Spleen (tissue), 11 donors: ENCODE data around the gene NDOR1. TPM values are rescaled to one million over a fixed set of nuclear protein-coding genes. Genes with fewer than 3 reads are reported as not detected.

Source experiments
- DNase-seq: peaks from one replicate; pipeline ENCODE4 v3.0.0-alpha.2; 2020
- H3K27ac ChIP-seq, 8 donors: fragments of 200-600 bp; sonication (generic) in 7 of 8; 1 replicate in 4 of 8; 2 replicates in 4 of 8; pipeline versions ENCODE4 v1.5.0 to v1.8.0; 2016 to 2021; ENCODE audit warnings: inconsistent platforms in 4 of 8, mild to moderate bottlenecking in 4 of 8, moderate library complexity in 1 of 8
- H3K27me3 ChIP-seq, 7 donors: fragments of 200-600 bp; sonication (generic) in 6 of 7; replicated peaks in 1 of 7; 1 replicate in 4 of 7; 2 replicates in 3 of 7; pipeline versions ENCODE4 v1.5.0 to v1.8.0; 2016 to 2021; ENCODE audit warnings: inconsistent platforms in 3 of 7, mild to moderate bottlenecking in 1 of 7
- H3K36me3 ChIP-seq, 6 donors: fragments of 200-600 bp; sonication (generic) in 5 of 6; 1 replicate in 4 of 6; 2 replicates in 2 of 6; pipeline versions ENCODE4 v1.5.0 to v1.8.0; 2016 to 2021; ENCODE audit warnings: inconsistent platforms in 2 of 6
- H3K4me1 ChIP-seq, 6 donors: fragments of 200-600 bp; sonication (generic) in 5 of 6; 1 replicate in 3 of 6; 2 replicates in 3 of 6; pipeline versions ENCODE4 v1.5.0 to v1.8.0; 2016 to 2021; ENCODE audit warnings: inconsistent platforms in 3 of 6
- H3K4me3 ChIP-seq, 8 donors: fragments of 200-600 bp; sonication (generic) in 7 of 8; 1 replicate in 4 of 8; 2 replicates in 4 of 8; pipeline versions ENCODE4 v1.5.0 to v1.8.0; 2016 to 2021; ENCODE audit warnings: inconsistent platforms in 4 of 8, mild to moderate bottlenecking in 4 of 8, moderate library complexity in 2 of 8
- H3K9me3 ChIP-seq, 8 donors: fragments of 200-600 bp; sonication (generic) in 7 of 8; 1 replicate in 4 of 8; 2 replicates in 4 of 8; pipeline versions ENCODE4 v1.5.0 to v1.8.0; 2016 to 2021; ENCODE audit warnings: inconsistent platforms in 4 of 8
- POLR2A ChIP-seq, 3 donors: fragments of 450-650 bp; IDR thresholded peaks; one replicate each; pipeline ENCODE4 v1.5.1; 2017; ENCODE audit warnings: antibody characterized with exemption in 3 of 3, mild to moderate bottlenecking in 1 of 3
- POLR2AphosphoS5 ChIP-seq, 3 donors: sonication (generic); formaldehyde crosslinking; IDR thresholded peaks; one replicate each; pipeline ENCODE4 v1.5.1; 2017; ENCODE audit warnings: antibody characterized with exemption in 3 of 3
- WGBS, 5 donors: extraction: QIAGEN DNeasy Blood & Tissue Kit in 3 of 5; methylation state at CpG; one replicate each; pipeline versions ENCODE4 v1.1.5 to v1.1.7; 2013 to 2018; 5-methylcytosine and 5-hydroxymethylcytosine counted together
- intact Hi-C: fragments of 100-400 bp; cut with DNase I; formaldehyde crosslinking; loops from one replicate; pipeline ENCODE4 v1.15.0; 2023; ENCODE audit warnings: low total_unique reads
- polyA plus RNA-seq, 3 donors: library from polyadenylated mRNA; stranded (reverse); fragments of 200-250 nt; gene quantifications; one replicate each; pipeline ENCODE4 v1.2.1, GENCODE V29; 2013
- total RNA-seq, 7 donors: library from RNA; depleted of rRNA in 3 of 7; stranded (reverse); fragments of >200 nt in 3 of 7; fragmentation: NEBNext Ultra II Directional in 4 of 7; extraction: Animal tissue kit (Norgen Biotek cat#: 25700) in 4 of 7; gene quantifications; one replicate each; pipeline versions ENCODE4 v1.1.0 to v1.2.1, GENCODE V29; 2016 to 2021
- TF ChIP-seq, protein P1 (sequence below), 11 experiments: fragments of 200-600 bp in 7 of 11; fragments of 450-650 bp in 4 of 11; sonication (generic) in 4 of 11; IDR thresholded peaks in 8 of 11; conservative IDR thresholded peaks in 3 of 11; 1 replicate in 7 of 11; 2 replicates in 4 of 11; pipeline versions ENCODE4 v1.4.0 to v1.8.0; 2016 to 2021; ENCODE audit warnings: antibody characterized with exemption in 11 of 11, inconsistent platforms in 4 of 11, mild to moderate bottlenecking in 1 of 11
- donor health status: healthy with polysubstance abuse.
- donor health status: DM: no; HTN: no; CAD: no; lungs with moderate emphysema.
- donor health status: DM: no; HTN: no; CAD: no.
- donor health status: Bipolar disorder and iron deficiency.
- donor health status: healthy.
- donor health status: DM: no; HTN: no; CAD: no.
- donor health status: DM: yes; HTN: yes; CAD: no.

Gene NDOR1
- total and polyA plus RNA-seq, 10 donors, result 6.3 to 28.7 (median 19.5) TPM

DNA sequence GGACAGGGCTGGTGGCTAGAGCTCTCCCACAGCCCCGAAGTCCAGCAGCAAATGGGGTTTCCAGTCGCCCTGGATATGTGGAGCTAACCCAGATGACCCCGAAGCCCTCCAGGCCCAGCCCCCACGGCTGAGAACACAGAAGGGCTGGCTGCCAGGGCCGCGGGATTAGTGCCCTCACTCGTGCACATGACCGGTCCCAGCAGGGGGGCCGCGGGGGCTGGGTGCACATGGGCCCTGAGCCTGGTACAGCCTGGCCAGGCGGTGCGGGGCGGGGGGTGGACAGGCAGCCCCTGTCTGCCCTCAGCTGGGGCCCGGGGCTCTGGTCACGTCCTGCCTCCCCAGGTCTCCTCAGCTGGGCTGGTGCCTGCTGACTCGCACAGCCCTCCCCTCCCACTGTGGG lies 11.1 kb upstream of the NDOR1 start:
- TF ChIP-seq, protein P1, sequence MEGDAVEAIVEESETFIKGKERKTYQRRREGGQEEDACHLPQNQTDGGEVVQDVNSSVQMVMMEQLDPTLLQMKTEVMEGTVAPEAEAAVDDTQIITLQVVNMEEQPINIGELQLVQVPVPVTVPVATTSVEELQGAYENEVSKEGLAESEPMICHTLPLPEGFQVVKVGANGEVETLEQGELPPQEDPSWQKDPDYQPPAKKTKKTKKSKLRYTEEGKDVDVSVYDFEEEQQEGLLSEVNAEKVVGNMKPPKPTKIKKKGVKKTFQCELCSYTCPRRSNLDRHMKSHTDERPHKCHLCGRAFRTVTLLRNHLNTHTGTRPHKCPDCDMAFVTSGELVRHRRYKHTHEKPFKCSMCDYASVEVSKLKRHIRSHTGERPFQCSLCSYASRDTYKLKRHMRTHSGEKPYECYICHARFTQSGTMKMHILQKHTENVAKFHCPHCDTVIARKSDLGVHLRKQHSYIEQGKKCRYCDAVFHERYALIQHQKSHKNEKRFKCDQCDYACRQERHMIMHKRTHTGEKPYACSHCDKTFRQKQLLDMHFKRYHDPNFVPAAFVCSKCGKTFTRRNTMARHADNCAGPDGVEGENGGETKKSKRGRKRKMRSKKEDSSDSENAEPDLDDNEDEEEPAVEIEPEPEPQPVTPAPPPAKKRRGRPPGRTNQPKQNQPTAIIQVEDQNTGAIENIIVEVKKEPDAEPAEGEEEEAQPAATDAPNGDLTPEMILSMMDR (IDR thresholded peaks at IDR 0.05 in 8 of 11, conservative IDR thresholded peaks at IDR 0.05 in 3 of 11), result no peak
- TF ChIP-seq POLR2A (IDR thresholded peaks at IDR 0.05), result no peak
- TF ChIP-seq POLR2AphosphoS5 (IDR thresholded peaks at IDR 0.05), result no peak
- Histone ChIP-seq H3K4me3 (no peak overlapping the region), H3K9me3 (no peaks in the 10 kb centered on the region), H3K4me1 (peaks cover 15 to 66% (median 39%) of the 10 kb centered on the region in 6 donors), H3K27ac (no peak overlapping the region), H3K27me3 (peaks cover 0 to 4% (median 0%) of the 10 kb centered on the region in 7 donors), H3K36me3 (peaks cover 0 to 30% (median 14%) of the 10 kb centered on the region in 6 donors)
- no peak for DNase-seq
- WGBS, 5 donors, result 75 to 91% (median 86%) methylated on average over 14 to 16 of the region's 16 CpGs; no CpG with 5 or more reads in 1 of the 5 donors
- intact Hi-C loops, result no loop called here

DNA sequence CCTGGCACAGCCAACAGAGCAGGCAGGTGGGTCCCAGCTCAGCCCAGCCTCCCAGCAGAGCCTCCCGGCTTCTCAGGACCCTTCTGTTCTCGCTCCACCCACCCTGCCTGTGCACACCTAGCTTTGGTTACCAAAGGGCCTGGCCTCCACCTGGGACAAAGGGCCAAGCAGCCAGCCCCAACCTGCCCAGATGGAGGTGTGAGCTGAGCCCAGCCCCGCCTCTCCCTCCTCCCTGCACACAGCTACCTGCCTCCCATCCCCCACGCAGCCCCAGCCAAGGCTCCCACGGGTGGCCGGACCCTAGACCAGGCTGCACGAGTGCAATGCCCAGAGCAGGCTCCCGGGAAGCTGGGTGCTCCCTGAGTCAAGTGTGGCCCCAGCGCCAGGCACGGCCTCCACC lies 10.6 kb upstream of the NDOR1 start:
- Histone ChIP-seq H3K27ac (no peak overlapping the region), H3K27me3 (peaks cover 0 to 9% (median 0%) of the 10 kb centered on the region in 7 donors), H3K4me1 (peaks cover 13 to 66% (median 39%) of the 10 kb centered on the region in 6 donors), H3K9me3 (no peaks in the 10 kb centered on the region), H3K36me3 (peaks cover 0 to 26% (median 11%) of the 10 kb centered on the region in 6 donors), H3K4me3 (no peak overlapping the region)
- 83 to 100% (median 90%) methylated on average over 6 to 10 of the region's 10 CpGs for WGBS, 5 donors
- TF ChIP-seq POLR2AphosphoS5 (IDR thresholded peaks at IDR 0.05), result no peak
- TF ChIP-seq POLR2A (IDR thresholded peaks at IDR 0.05), result no peak
- TF ChIP-seq, protein P1 (IDR thresholded peaks at IDR 0.05 in 8 of 11, conservative IDR thresholded peaks at IDR 0.05 in 3 of 11), result no peak
- intact Hi-C loops, result no loop called here
- no peak for DNase-seq

- Histone ChIP-seq H3K4me1 (peaks cover 8 to 58% (median 32%) of the 10 kb centered on the region in 6 donors), H3K9me3 (no peaks in the 10 kb centered on the region), H3K27ac (no peak overlapping the region), H3K36me3 (peaks cover 0 to 19% (median 3%) of the 10 kb centered on the region in 6 donors), H3K27me3 (peaks cover 0 to 9% (median 0%) of the 10 kb centered on the region in 7 donors), H3K4me3 (no peak overlapping the region)
- no peak for TF ChIP-seq POLR2A (IDR thresholded peaks at IDR 0.05)
- TF ChIP-seq POLR2AphosphoS5 (IDR thresholded peaks at IDR 0.05), result no peak
- TF ChIP-seq, protein P1 (IDR thresholded peaks at IDR 0.05 in 8 of 11, conservative IDR thresholded peaks at IDR 0.05 in 3 of 11), result no peak
- 85 to 94% (median 91%) methylated on average over 12 to 21 of the region's 21 CpGs for WGBS, 5 donors
- no peak for DNase-seq
- intact Hi-C loops, result no loop called here
Observed at GRCh38 chr9:137195525-137196220, 9.8 kb upstream of the NDOR1 start.
